Measurements from ENCODE around the gene DEPDC7.

- TF ChIP-seq CTCF (IDR thresholded peaks at IDR 0.05) (no peak), EZH2 (IDR thresholded peaks at IDR 0.05; ENCODE audit: borderline replicate concordance, insufficient read depth, low read depth, low read length, poor library complexity, severe bottlenecking) (no peak)
These were observed 43.8 kb downstream of the DEPDC7 start for GRCh38 chr11:33059331-33060007.

Measured in B cell (primary cell).